Type B pancreatic cell (in vitro differentiated cells): ENCODE data around the gene KIF17. TPM values are rescaled to one million over a fixed set of nuclear protein-coding genes. Genes with fewer than 3 reads are reported as not detected.

Experiments
- DNase-seq: peaks from one replicate; pipeline ENCODE4 v3.0.0; 2021; ENCODE audit warnings: mixed read lengths; ENCODE audit not compliant: unreplicated experiment; ENCODE audit errors: extremely low spot score
- H3K27ac Mint-ChIP-seq: 2 replicates; pipeline ENCODE4 v1.8.0; 2021; ENCODE audit warnings: mild to moderate bottlenecking, mixed read lengths
- H3K27me3 Mint-ChIP-seq: 2 replicates; pipeline ENCODE4 v1.8.0; 2021; ENCODE audit warnings: mixed read lengths
- H3K36me3 Mint-ChIP-seq: 2 replicates; pipeline ENCODE4 v1.8.0; 2021; ENCODE audit warnings: mixed read lengths
- H3K4me1 Mint-ChIP-seq: one replicate; pipeline ENCODE4 v1.8.0; 2021; ENCODE audit warnings: mixed read lengths; ENCODE audit not compliant: unreplicated experiment
- H3K4me3 Mint-ChIP-seq: 2 replicates; pipeline ENCODE4 v1.8.0; 2021; ENCODE audit warnings: mild to moderate bottlenecking, mixed read lengths
- H3K9me3 Mint-ChIP-seq: 2 replicates; pipeline ENCODE4 v1.8.0; 2021; ENCODE audit warnings: mixed read lengths
- total RNA-seq: library from RNA; stranded (reverse); gene quantifications from 2 replicates; pipeline ENCODE4 v1.2.1, GENCODE V29; 2021; ENCODE audit warnings: low replicate concordance
- TF ChIP-seq, protein P1 (sequence below): fragments of 200-600 bp; sonication (generic); conservative IDR thresholded peaks from 2 replicates; pipeline ENCODE4 v1.5.0; 2021; ENCODE audit warnings: antibody characterized with exemption, mild to moderate bottlenecking

The KIF17 gene
- total RNA-seq, 1 donor from 2014 or later: 2.1 TPM

GRCh38 chr1:20726118-20726911, 8.5 kb upstream of the KIF17 start:
- TF ChIP-seq, protein P1, sequence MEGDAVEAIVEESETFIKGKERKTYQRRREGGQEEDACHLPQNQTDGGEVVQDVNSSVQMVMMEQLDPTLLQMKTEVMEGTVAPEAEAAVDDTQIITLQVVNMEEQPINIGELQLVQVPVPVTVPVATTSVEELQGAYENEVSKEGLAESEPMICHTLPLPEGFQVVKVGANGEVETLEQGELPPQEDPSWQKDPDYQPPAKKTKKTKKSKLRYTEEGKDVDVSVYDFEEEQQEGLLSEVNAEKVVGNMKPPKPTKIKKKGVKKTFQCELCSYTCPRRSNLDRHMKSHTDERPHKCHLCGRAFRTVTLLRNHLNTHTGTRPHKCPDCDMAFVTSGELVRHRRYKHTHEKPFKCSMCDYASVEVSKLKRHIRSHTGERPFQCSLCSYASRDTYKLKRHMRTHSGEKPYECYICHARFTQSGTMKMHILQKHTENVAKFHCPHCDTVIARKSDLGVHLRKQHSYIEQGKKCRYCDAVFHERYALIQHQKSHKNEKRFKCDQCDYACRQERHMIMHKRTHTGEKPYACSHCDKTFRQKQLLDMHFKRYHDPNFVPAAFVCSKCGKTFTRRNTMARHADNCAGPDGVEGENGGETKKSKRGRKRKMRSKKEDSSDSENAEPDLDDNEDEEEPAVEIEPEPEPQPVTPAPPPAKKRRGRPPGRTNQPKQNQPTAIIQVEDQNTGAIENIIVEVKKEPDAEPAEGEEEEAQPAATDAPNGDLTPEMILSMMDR: no peak
- peak; percentile 65 for DNase-seq
- Mint-ChIP-seq H3K27me3 (peaks cover 31% of the 10 kb centered on the region), H3K36me3 (no peaks in the 10 kb centered on the region), H3K9me3 (no peaks in the 10 kb centered on the region), H3K4me1 (peaks cover 8% of the 10 kb centered on the region), H3K4me3 (no peak overlapping the region), H3K27ac (no peak overlapping the region)

GRCh38 chr1:20725189-20726117, 7.6 kb upstream of the KIF17 start:
- DNase-seq: peak; percentile 67
- Mint-ChIP-seq H3K9me3 (no peaks in the 10 kb centered on the region), H3K4me3 (no peak overlapping the region), H3K27ac (peak overlapping the region; percentile 8), H3K36me3 (no peaks in the 10 kb centered on the region), H3K4me1 (peaks cover 8% of the 10 kb centered on the region), H3K27me3 (peaks cover 27% of the 10 kb centered on the region)
- TF ChIP-seq, protein P1: no peak

DNA sequence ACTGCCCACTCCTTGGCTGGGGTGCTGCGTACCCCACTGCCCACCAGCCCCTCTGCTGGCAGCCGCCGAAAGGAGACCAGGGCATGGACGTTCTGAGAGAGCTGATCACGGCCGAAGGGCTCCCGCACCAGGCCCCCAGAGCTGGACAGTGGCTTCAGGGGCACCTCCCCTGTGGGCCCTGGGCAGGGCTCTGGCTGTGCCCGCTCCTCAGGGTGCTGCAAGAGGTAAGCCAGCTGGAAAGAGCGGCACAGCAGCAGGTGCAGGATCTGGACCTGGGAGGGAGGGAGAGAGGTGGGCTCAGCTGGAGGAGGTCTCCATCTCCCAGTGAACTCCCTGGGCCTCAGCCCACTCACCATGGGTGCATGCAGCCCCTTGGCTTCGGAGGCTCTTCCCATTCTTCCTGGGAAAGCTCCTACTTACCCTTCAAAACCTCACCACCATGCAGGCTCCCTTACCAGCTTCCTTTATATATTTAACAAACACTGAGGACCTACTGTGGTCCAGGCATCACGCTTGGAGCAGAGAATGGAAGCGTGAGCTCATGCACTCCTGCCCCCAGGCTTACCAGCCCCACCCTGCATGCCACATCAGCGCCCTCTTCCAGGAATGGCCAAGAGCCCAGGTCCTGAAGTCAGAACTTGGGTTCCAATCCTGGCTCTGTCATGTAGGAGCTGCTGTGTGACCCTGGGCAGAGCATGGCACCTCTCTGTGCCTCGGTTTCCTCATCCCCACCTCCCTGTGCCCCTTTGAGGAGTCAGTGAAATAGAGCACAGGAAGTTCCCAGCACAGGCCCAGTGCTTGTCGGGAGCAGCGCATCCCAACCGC, 6.8 kb upstream of the KIF17 start:
- Mint-ChIP-seq H3K4me1 (peaks cover 8% of the 10 kb centered on the region), H3K27ac (peak overlapping the region; percentile 8), H3K9me3 (no peaks in the 10 kb centered on the region), H3K4me3 (no peak overlapping the region), H3K27me3 (peaks cover 25% of the 10 kb centered on the region), H3K36me3 (no peaks in the 10 kb centered on the region)
- DNase-seq: peak; percentile 50
- TF ChIP-seq, protein P1: no peak

GRCh38 chr1:20723537-20724363, 5.9 kb upstream of the KIF17 start:
- TF ChIP-seq, protein P1: no peak
- Mint-ChIP-seq H3K9me3 (no peaks in the 10 kb centered on the region), H3K36me3 (no peaks in the 10 kb centered on the region), H3K4me3 (no peak overlapping the region), H3K27me3 (peaks cover 28% of the 10 kb centered on the region), H3K27ac (no peak overlapping the region), H3K4me1 (peaks cover 8% of the 10 kb centered on the region)
- DNase-seq: peak; percentile 69
